Measurements from ENCODE around the gene SUMF1.

DNA sequence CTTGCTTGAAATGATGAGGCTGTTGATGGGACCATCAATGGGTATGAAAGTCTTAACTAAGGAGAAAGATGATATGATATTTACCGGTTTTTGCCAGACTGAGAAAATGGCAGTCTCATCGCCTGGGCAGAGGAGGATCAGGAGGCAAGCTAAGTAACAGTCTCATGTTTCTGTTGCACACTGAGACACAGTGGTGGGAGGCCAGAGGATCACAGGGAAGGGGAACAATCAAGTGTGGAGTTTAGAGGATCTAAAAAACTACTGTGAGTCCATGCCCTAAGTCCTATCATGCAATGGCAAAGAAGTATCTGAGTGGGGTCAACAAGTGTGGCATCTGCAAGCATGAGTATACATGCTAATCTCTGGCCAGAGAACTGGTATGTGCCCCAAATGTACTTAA, 62.2 kb downstream of the SUMF1 start:
- TF ChIP-seq CTCF (IDR thresholded peaks at IDR 0.05), result no peak
- TF ChIP-seq POLR2A (IDR thresholded peaks at IDR 0.05), result no peak
